Chondrocyte (in vitro differentiated cells): ENCODE results near the gene MYOT. TPM values are rescaled to one million over a fixed set of nuclear protein-coding genes. Genes with fewer than 3 reads are reported as not detected.

Experiments used
- DNase-seq: peaks from one replicate; pipeline ENCODE4 v3.0.0; 2021; ENCODE audit warnings: mixed read lengths, low spot score
- H3K27ac Mint-ChIP-seq: one replicate; pipeline ENCODE4 v1.8.0; 2021; ENCODE audit warnings: mild to moderate bottlenecking, moderate library complexity, mixed read lengths; ENCODE audit not compliant: unreplicated experiment
- H3K27me3 Mint-ChIP-seq: 2 replicates; pipeline ENCODE4 v1.8.0; 2021; ENCODE audit warnings: low read depth, mixed read lengths
- H3K36me3 Mint-ChIP-seq: 2 replicates; pipeline ENCODE4 v1.8.0; 2021; ENCODE audit warnings: low read depth, mixed read lengths
- H3K4me1 Mint-ChIP-seq: 2 replicates; pipeline ENCODE4 v1.8.0; 2021; ENCODE audit warnings: low read depth, mild to moderate bottlenecking, mixed read lengths
- H3K4me3 Mint-ChIP-seq: one replicate; pipeline ENCODE4 v1.8.0; 2021; ENCODE audit warnings: mild to moderate bottlenecking, moderate library complexity, mixed read lengths; ENCODE audit not compliant: unreplicated experiment
- H3K9me3 Mint-ChIP-seq: 2 replicates; pipeline ENCODE4 v1.8.0; 2021; ENCODE audit warnings: low read depth, mixed read lengths
- CTCF ChIP-seq: fragments of 200-600 bp; sonication (generic); IDR thresholded peaks from 2 replicates; pipeline ENCODE4 v1.5.0; 2021; ENCODE audit warnings: antibody characterized with exemption, mild to moderate bottlenecking, moderate library complexity
- total RNA-seq: library from RNA; stranded (reverse); gene quantifications from 3 replicates; pipeline ENCODE4 v1.2.1, GENCODE V29; 2021

MYOT gene
- total RNA-seq, 1 donor from 2014 or later = not detected

GRCh38 chr5:137896560-137896959 lies 28.9 kb downstream of the MYOT start:
- TF ChIP-seq CTCF = no peak
- no peaks in the 10 kb centered on the region for H3K4me1 Mint-ChIP-seq

GRCh38 chr5:137899493-137899892 lies 31.8 kb downstream of the MYOT start:
- H3K4me3 Mint-ChIP-seq = no peak overlapping the region
- no peak for TF ChIP-seq CTCF
- no peaks in the 10 kb centered on the region for H3K9me3 Mint-ChIP-seq
- no peaks in the 10 kb centered on the region for H3K27me3 Mint-ChIP-seq
- H3K27ac Mint-ChIP-seq = no peak overlapping the region
- H3K36me3 Mint-ChIP-seq = no peaks in the 10 kb centered on the region
- DNase-seq = no peak
- H3K4me1 Mint-ChIP-seq = no peaks in the 10 kb centered on the region

More at GRCh38 chr5:137896560-137896959, 28.9 kb downstream of the MYOT start:
- no peak for DNase-seq
- no peaks in the 10 kb centered on the region for H3K27me3 Mint-ChIP-seq
- no peaks in the 10 kb centered on the region for H3K9me3 Mint-ChIP-seq
- H3K27ac Mint-ChIP-seq = no peak overlapping the region
- H3K4me3 Mint-ChIP-seq = no peak overlapping the region
- H3K36me3 Mint-ChIP-seq = no peaks in the 10 kb centered on the region

- H3K4me3 Mint-ChIP-seq = no peak overlapping the region
- no peaks in the 10 kb centered on the region for H3K4me1 Mint-ChIP-seq
- H3K27ac Mint-ChIP-seq = no peak overlapping the region
- H3K27me3 Mint-ChIP-seq = no peaks in the 10 kb centered on the region
- no peak for DNase-seq
- no peak for TF ChIP-seq CTCF
- no peaks in the 10 kb centered on the region for H3K36me3 Mint-ChIP-seq
- H3K9me3 Mint-ChIP-seq = no peaks in the 10 kb centered on the region
These were observed 33.6 kb downstream of the MYOT start for GRCh38 chr5:137901011-137901817.

GRCh38 chr5:137902408-137903133 lies 34.9 kb downstream of the MYOT start:
- Mint-ChIP-seq H3K4me1 (no peaks in the 10 kb centered on the region), H3K27me3 (no peaks in the 10 kb centered on the region), H3K9me3 (no peaks in the 10 kb centered on the region), H3K36me3 (no peaks in the 10 kb centered on the region), H3K4me3 (no peak overlapping the region), H3K27ac (no peak overlapping the region)
- no peak for DNase-seq
- TF ChIP-seq CTCF = no peak

GRCh38 chr5:137914758-137915157 lies 47.1 kb downstream of the MYOT start:
- H3K36me3 Mint-ChIP-seq = peaks cover 11% of the 10 kb centered on the region
- TF ChIP-seq CTCF = no peak
- peaks cover 30% of the 10 kb centered on the region for H3K9me3 Mint-ChIP-seq
- DNase-seq = no peak
- H3K4me3 Mint-ChIP-seq = no peak overlapping the region
- H3K27ac Mint-ChIP-seq = no peak overlapping the region
- no peaks in the 10 kb centered on the region for H3K4me1 Mint-ChIP-seq
- no peaks in the 10 kb centered on the region for H3K27me3 Mint-ChIP-seq
